Progenitor cell of endocrine pancreas (in vitro differentiated cells): Measurements from ENCODE around the gene CCND1. TPM values are rescaled to one million over a fixed set of nuclear protein-coding genes. Genes with fewer than 3 reads are reported as not detected.

Source experiments
- DNase-seq: peaks from one replicate; pipeline ENCODE4 v3.0.0; 2021; ENCODE audit warnings: low spot score; ENCODE audit not compliant: unreplicated experiment
- H3K27ac Mint-ChIP-seq: 2 replicates; pipeline ENCODE4 v1.8.0; 2021; ENCODE audit warnings: mild to moderate bottlenecking, moderate library complexity, mixed read lengths
- H3K27me3 Mint-ChIP-seq: 2 replicates; pipeline ENCODE4 v1.8.0; 2021; ENCODE audit warnings: mixed read lengths
- H3K36me3 Mint-ChIP-seq: 2 replicates; pipeline ENCODE4 v1.8.0; 2022; ENCODE audit warnings: mixed read lengths; ENCODE audit not compliant: insufficient read depth
- H3K4me1 Mint-ChIP-seq: 2 replicates; pipeline ENCODE4 v1.8.0; 2021; ENCODE audit warnings: low read depth, mixed read lengths
- H3K4me3 Mint-ChIP-seq: 2 replicates; pipeline ENCODE4 v1.8.0; 2021; ENCODE audit warnings: low read depth, mild to moderate bottlenecking, moderate library complexity, mixed read lengths
- H3K9me3 Mint-ChIP-seq: 2 replicates; pipeline ENCODE4 v1.8.0; 2021; ENCODE audit warnings: low read depth, mixed read lengths
- CTCF ChIP-seq: fragments of 200-600 bp; sonication (generic); IDR thresholded peaks from one replicate; pipeline ENCODE4 v1.5.0; 2021; ENCODE audit warnings: antibody characterized with exemption, mild to moderate bottlenecking; ENCODE audit not compliant: unreplicated experiment
- total RNA-seq: library from RNA; stranded (reverse); gene quantifications from 2 replicates; pipeline ENCODE4 v1.2.1, GENCODE V29; 2021

Gene CCND1
- total RNA-seq, 1 donor from 2014 or later = 437 TPM

DNA sequence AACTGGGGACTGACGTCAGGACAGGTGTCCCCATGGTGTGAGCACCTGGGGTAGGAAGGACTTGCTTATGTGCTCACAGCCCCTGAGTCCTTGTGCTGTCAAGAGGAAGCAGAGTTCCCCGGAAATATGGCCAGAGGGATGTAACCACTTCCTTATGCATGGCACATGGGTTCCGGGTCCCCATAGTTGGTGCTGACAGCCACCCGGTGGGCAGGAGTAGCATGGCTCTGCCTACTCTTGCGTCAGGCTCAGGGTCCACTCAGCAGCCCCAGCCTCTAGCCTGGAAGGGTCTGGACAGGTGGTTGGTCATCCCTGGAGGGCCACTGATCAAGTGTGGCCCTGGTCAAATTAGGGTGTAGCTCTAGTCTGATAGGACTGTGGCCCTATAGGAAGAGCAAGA lies 42.8 kb upstream of the CCND1 start:
- no peak overlapping the region for H3K4me3 Mint-ChIP-seq
- peak; percentile 19 for TF ChIP-seq CTCF
- no peak overlapping the region for H3K27ac Mint-ChIP-seq
- no peaks in the 10 kb centered on the region for H3K4me1 Mint-ChIP-seq
- DNase-seq = no peak
- no peaks in the 10 kb centered on the region for H3K36me3 Mint-ChIP-seq
- peaks cover 13% of the 10 kb centered on the region for H3K27me3 Mint-ChIP-seq
- H3K9me3 Mint-ChIP-seq = no peaks in the 10 kb centered on the region

DNA sequence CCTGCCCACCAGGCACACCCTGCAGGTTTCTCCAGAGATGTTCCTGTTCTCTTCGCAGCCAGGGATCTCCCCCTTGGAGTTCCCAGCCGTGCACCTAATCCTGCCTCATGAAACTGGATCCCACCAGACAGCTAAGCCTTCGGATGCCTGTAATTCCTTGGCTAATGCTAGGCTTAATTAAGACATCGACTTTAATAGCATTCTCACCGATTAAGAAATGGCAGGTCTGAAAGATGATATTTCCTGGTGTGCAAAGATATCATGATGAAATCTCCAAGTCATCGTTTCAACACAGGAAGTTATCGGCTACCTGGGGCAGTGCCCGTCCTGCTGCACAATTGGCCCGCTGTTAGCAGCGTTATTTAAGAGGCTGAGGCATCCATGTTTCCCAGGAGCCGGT lies 41.5 kb upstream of the CCND1 start:
- no peaks in the 10 kb centered on the region for H3K4me1 Mint-ChIP-seq
- no peak for DNase-seq
- peaks cover 23% of the 10 kb centered on the region for H3K27me3 Mint-ChIP-seq
- H3K9me3 Mint-ChIP-seq = no peaks in the 10 kb centered on the region
- TF ChIP-seq CTCF = no peak
- H3K36me3 Mint-ChIP-seq = no peaks in the 10 kb centered on the region
- no peak overlapping the region for H3K27ac Mint-ChIP-seq
- H3K4me3 Mint-ChIP-seq = no peak overlapping the region

DNA sequence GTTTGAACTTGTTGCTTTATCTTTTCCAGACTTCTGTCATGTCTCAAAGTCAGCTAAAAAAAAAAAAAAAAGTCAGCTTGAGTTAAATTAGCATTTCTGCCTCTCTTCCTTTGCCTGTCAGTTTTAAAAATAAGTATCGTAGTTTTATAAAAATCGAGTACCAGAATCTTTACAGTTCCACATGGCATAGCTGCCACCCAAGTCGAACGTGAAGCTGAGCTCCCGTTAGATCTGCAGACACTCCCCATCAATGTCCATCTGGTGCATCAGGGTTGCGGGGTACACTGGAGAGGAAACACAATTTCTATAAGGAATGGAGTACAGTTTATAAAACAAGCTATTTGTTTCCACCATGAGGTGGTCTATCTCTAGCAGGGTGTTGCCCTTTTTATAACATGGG lies 41.0 kb upstream of the CCND1 start:
- Mint-ChIP-seq H3K27me3 (peaks cover 23% of the 10 kb centered on the region), H3K9me3 (no peaks in the 10 kb centered on the region), H3K36me3 (no peaks in the 10 kb centered on the region), H3K4me3 (no peak overlapping the region), H3K4me1 (no peaks in the 10 kb centered on the region), H3K27ac (no peak overlapping the region)
- no peak for DNase-seq
- no peak for TF ChIP-seq CTCF

- Mint-ChIP-seq H3K9me3 (no peaks in the 10 kb centered on the region), H3K4me3 (no peak overlapping the region), H3K27ac (no peak overlapping the region), H3K4me1 (peaks cover 3% of the 10 kb centered on the region), H3K27me3 (peaks cover 23% of the 10 kb centered on the region), H3K36me3 (no peaks in the 10 kb centered on the region)
- TF ChIP-seq CTCF = no peak
- no peak for DNase-seq
Measured at GRCh38 chr11:69601011-69601975, 39.7 kb upstream of the CCND1 start.

DNA sequence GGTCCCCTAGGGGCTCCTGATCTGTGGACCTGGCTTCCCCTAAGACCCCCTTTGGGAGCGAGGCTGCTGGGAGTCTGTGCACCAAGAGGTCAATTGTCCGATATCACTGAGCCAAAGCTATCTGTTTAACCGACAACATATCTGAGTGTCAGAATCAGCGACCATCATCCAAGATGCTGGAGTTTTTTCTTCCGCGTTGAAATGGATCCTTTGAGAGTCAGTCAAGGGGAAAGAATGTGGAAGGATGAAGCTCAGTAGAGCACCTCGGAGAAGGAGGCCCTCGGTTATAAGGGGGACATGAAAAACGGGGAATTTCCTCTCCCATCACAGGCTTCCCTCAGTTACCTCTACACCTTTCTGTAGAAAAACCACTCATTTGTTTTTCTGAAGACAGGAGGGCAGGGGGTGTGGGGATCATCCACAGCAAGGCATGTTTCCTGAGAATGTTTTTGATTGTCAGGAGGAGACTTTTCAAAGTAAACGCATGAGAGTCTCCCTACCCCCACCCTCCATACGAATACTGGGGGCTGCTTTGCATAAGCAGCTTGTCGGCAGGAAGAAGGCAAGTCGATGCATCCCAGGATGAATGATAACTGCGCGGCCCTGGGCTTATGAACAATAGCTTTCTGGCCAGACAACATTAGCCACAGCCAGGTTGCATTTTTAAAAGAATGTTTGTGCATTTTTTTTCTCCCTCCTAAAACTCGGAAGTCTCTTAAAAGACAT lies 37.7 kb upstream of the CCND1 start:
- TF ChIP-seq CTCF = no peak
- H3K4me1 Mint-ChIP-seq = peaks cover 3% of the 10 kb centered on the region
- H3K9me3 Mint-ChIP-seq = peaks cover 2% of the 10 kb centered on the region
- H3K27ac Mint-ChIP-seq = no peak overlapping the region
- no peaks in the 10 kb centered on the region for H3K36me3 Mint-ChIP-seq
- H3K4me3 Mint-ChIP-seq = no peak overlapping the region
- peaks cover 20% of the 10 kb centered on the region for H3K27me3 Mint-ChIP-seq
- DNase-seq = no peak
